Type B pancreatic cell (in vitro differentiated cells): Measurements from ENCODE around the gene HDAC9. TPM values are rescaled to one million over a fixed set of nuclear protein-coding genes. Genes with fewer than 3 reads are reported as not detected.

Experiments used
- DNase-seq: peaks from one replicate; pipeline ENCODE4 v3.0.0; 2021; ENCODE audit warnings: mixed read lengths; ENCODE audit not compliant: unreplicated experiment; ENCODE audit errors: extremely low spot score
- H3K27ac Mint-ChIP-seq: 2 replicates; pipeline ENCODE4 v1.8.0; 2021; ENCODE audit warnings: mild to moderate bottlenecking, mixed read lengths
- H3K27me3 Mint-ChIP-seq: 2 replicates; pipeline ENCODE4 v1.8.0; 2021; ENCODE audit warnings: mixed read lengths
- H3K36me3 Mint-ChIP-seq: 2 replicates; pipeline ENCODE4 v1.8.0; 2021; ENCODE audit warnings: mixed read lengths
- H3K4me1 Mint-ChIP-seq: one replicate; pipeline ENCODE4 v1.8.0; 2021; ENCODE audit warnings: mixed read lengths; ENCODE audit not compliant: unreplicated experiment
- H3K4me3 Mint-ChIP-seq: 2 replicates; pipeline ENCODE4 v1.8.0; 2021; ENCODE audit warnings: mild to moderate bottlenecking, mixed read lengths
- H3K9me3 Mint-ChIP-seq: 2 replicates; pipeline ENCODE4 v1.8.0; 2021; ENCODE audit warnings: mixed read lengths
- CTCF ChIP-seq: fragments of 200-600 bp; sonication (generic); conservative IDR thresholded peaks from 2 replicates; pipeline ENCODE4 v1.5.0; 2021; ENCODE audit warnings: antibody characterized with exemption, mild to moderate bottlenecking
- total RNA-seq: library from RNA; stranded (reverse); gene quantifications from 2 replicates; pipeline ENCODE4 v1.2.1, GENCODE V29; 2021; ENCODE audit warnings: low replicate concordance

Gene HDAC9
- total RNA-seq, 1 donor from 2014 or later, result 6.8 TPM

- H3K4me3 Mint-ChIP-seq, result no peak overlapping the region
- no peak for DNase-seq
- no peaks in the 10 kb centered on the region for H3K9me3 Mint-ChIP-seq
- H3K36me3 Mint-ChIP-seq, result no peaks in the 10 kb centered on the region
- no peaks in the 10 kb centered on the region for H3K27me3 Mint-ChIP-seq
- no peak for TF ChIP-seq CTCF
- H3K4me1 Mint-ChIP-seq, result peaks cover 4% of the 10 kb centered on the region
- H3K27ac Mint-ChIP-seq, result no peak overlapping the region
Measured at GRCh38 chr7:18475488-18475887, 20.1 kb upstream of the HDAC9 start.

- Mint-ChIP-seq H3K4me3 (no peak overlapping the region), H3K9me3 (no peaks in the 10 kb centered on the region), H3K36me3 (no peaks in the 10 kb centered on the region), H3K27ac (no peak overlapping the region), H3K27me3 (no peaks in the 10 kb centered on the region), H3K4me1 (peaks cover under 1% of the 10 kb centered on the region)
- no peak for DNase-seq
- no peak for TF ChIP-seq CTCF
Measured at GRCh38 chr7:18481776-18482175, 13.8 kb upstream of the HDAC9 start.

- Mint-ChIP-seq H3K9me3 (no peaks in the 10 kb centered on the region), H3K27me3 (no peaks in the 10 kb centered on the region), H3K36me3 (no peaks in the 10 kb centered on the region), H3K4me3 (no peak overlapping the region), H3K27ac (no peak overlapping the region), H3K4me1 (no peaks in the 10 kb centered on the region)
- no peak for TF ChIP-seq CTCF
- no peak for DNase-seq
Measured at GRCh38 chr7:18488049-18488448, 7.5 kb upstream of the HDAC9 start.

GRCh38 chr7:18489624-18490023, 5.9 kb upstream of the HDAC9 start:
- H3K27me3 Mint-ChIP-seq, result no peaks in the 10 kb centered on the region
- H3K36me3 Mint-ChIP-seq, result no peaks in the 10 kb centered on the region
- no peak overlapping the region for H3K4me3 Mint-ChIP-seq
- no peaks in the 10 kb centered on the region for H3K4me1 Mint-ChIP-seq
- no peak for TF ChIP-seq CTCF
- no peak overlapping the region for H3K27ac Mint-ChIP-seq
- DNase-seq, result no peak
- H3K9me3 Mint-ChIP-seq, result no peaks in the 10 kb centered on the region

GRCh38 chr7:18491871-18492270, 3.7 kb upstream of the HDAC9 start:
- H3K36me3 Mint-ChIP-seq, result no peaks in the 10 kb centered on the region
- no peak for TF ChIP-seq CTCF
- no peak overlapping the region for H3K27ac Mint-ChIP-seq

GRCh38 chr7:18494406-18494805, 1.1 kb upstream of the HDAC9 start:
- Mint-ChIP-seq H3K4me3 (no peak overlapping the region), H3K27me3 (peaks cover 6% of the 10 kb centered on the region), H3K4me1 (peaks cover 26% of the 10 kb centered on the region), H3K36me3 (no peaks in the 10 kb centered on the region), H3K27ac (no peak overlapping the region), H3K9me3 (no peaks in the 10 kb centered on the region)
- no peak for DNase-seq
- no peak for TF ChIP-seq CTCF

More at GRCh38 chr7:18491871-18492270, 3.7 kb upstream of the HDAC9 start:
- no peaks in the 10 kb centered on the region for H3K9me3 Mint-ChIP-seq
- peaks cover 22% of the 10 kb centered on the region for H3K4me1 Mint-ChIP-seq
- peaks cover 6% of the 10 kb centered on the region for H3K27me3 Mint-ChIP-seq
- no peak overlapping the region for H3K4me3 Mint-ChIP-seq
- no peak for DNase-seq
